HCT116 (cell line): Measurements from ENCODE around the gene CERS6. TPM values are rescaled to one million over a fixed set of nuclear protein-coding genes. Genes with fewer than 3 reads are reported as not detected.

Experiments used
- ATAC-seq: fragments of 200-7000 bp; cut with Tn5 transposase; 2 replicates; pipeline ENCODE4 v1.9.1; 2020; ENCODE audit warnings: mild to moderate bottlenecking, moderate library complexity
- BruUV-seq: library from RNA; stranded (reverse); fragments of 400-500 nt; replicated peaks from 2 replicates; lab custom pipeline; 2021; lab: Mats Ljungman, UMichigan
- CTCF ChIA-PET: fragments of 300-600 bp; sonication (Branson Sonifier 250); formaldehyde crosslinking; loops from one replicate; lab custom pipeline; 2021; ENCODE audit warnings: antibody characterized with exemption; lab: Charles Lee
- POLR2A ChIA-PET: fragments of 300-600, 350-600 bp; sonication (Branson Sonifier 250); formaldehyde crosslinking; loops from one replicate; lab custom pipeline; 2021; ENCODE audit warnings: antibody characterized with exemption; lab: Charles Lee
- RAD21 ChIA-PET, 2 experiments: fragments of 300-600 bp; sonication (Branson Sonifier 250); formaldehyde crosslinking; loops; one replicate each; lab custom pipeline; 2023; ENCODE audit warnings: low total read pairs in 2 of 2; ENCODE audit not compliant: uncharacterized antibody in 2 of 2, unreplicated experiment in 2 of 2, low non-redundant PET in 1 of 2; lab: Charles Lee
- DNase-seq: peaks from one replicate; pipeline ENCODE4 v3.0.0-alpha.2; 2010; ENCODE audit warnings: low read depth, low spot score
- H2AFZ ChIP-seq: fragments of 200-600 bp; shearing (Covaris generic), sonication (generic); 2 replicates; pipeline ENCODE4 v1.6.1; 2017; ENCODE audit warnings: low read depth, mixed run types, mixed read lengths, antibody characterized with exemption, low read length; ENCODE audit not compliant: poor library complexity, severe bottlenecking
- H3K27ac ChIP-seq: 2 replicates; pipeline ENCODE4 v1.5.1; 2012; ENCODE audit warnings: low read depth, low read length
- H3K27me3 ChIP-seq: fragments of 200-600 bp; sonication (generic); 2 replicates; pipeline ENCODE4 v1.6.1; 2016; ENCODE audit warnings: mixed run types, low read length, mixed read lengths; ENCODE audit not compliant: insufficient read depth
- H3K36me3 ChIP-seq, 2 experiments: fragments of 200-500 bp in 1 of 2; fragments of 200-600 bp in 1 of 2; sonication (Bioruptor generic) in 1 of 2; sonication (generic) in 1 of 2; 2 replicates each; pipeline versions ENCODE4 v1.5.1 to v1.6.1; 2014 to 2016; ENCODE audit warnings: low read length in 2 of 2, inconsistent platforms in 1 of 2, mixed read lengths in 1 of 2, mixed run types in 1 of 2; ENCODE audit not compliant: insufficient read depth in 2 of 2, control insufficient read depth in 1 of 2
- H3K4me1 ChIP-seq, 2 experiments: fragments of 200-600 bp in 1 of 2; sonication (generic) in 1 of 2; 2 replicates each; pipeline versions ENCODE4 v1.5.1 to v1.6.1; 2012 to 2017; ENCODE audit warnings: low read length in 2 of 2, inconsistent platforms in 1 of 2, mild to moderate bottlenecking in 1 of 2, mixed read lengths in 1 of 2, mixed run types in 1 of 2, moderate library complexity in 1 of 2; ENCODE audit not compliant: insufficient read depth in 2 of 2, control insufficient read depth in 1 of 2
- H3K4me2 ChIP-seq: fragments of 200-600 bp; sonication (generic); 2 replicates; pipeline ENCODE4 v1.6.1; 2017; ENCODE audit warnings: mixed run types, low read length, mixed read lengths
- H3K4me3 ChIP-seq, 2 experiments: fragments of 200-600 bp in 1 of 2; sonication (generic) in 1 of 2; replicated peaks in 1 of 2; 2 replicates each; pipeline ENCODE4 v1.5.1; 2011 to 2016; ENCODE audit warnings: low read length in 2 of 2, control low read depth in 1 of 2, low read depth in 1 of 2, mild to moderate bottlenecking in 1 of 2, mixed read lengths in 1 of 2, mixed run types in 1 of 2
- H3K79me2 ChIP-seq: fragments of 200-600 bp; sonication (generic); 2 replicates; pipeline ENCODE4 v1.6.1; 2017; ENCODE audit warnings: mild to moderate bottlenecking, mixed run types, low read length, moderate library complexity, mixed read lengths; ENCODE audit not compliant: insufficient read depth
- H3K9ac ChIP-seq: fragments of 200-600 bp; sonication (generic); 2 replicates; pipeline ENCODE4 v1.6.1; 2016; ENCODE audit warnings: low read length, mixed read lengths
- H3K9me2 ChIP-seq: fragments of 200-600 bp; sonication (generic), shearing (Covaris generic); 2 replicates; pipeline ENCODE4 v1.6.1; 2017; ENCODE audit warnings: mixed run types, mild to moderate bottlenecking, moderate library complexity; ENCODE audit not compliant: insufficient read depth
- H3K9me3 ChIP-seq, 2 experiments: fragments of 200-500 bp in 1 of 2; fragments of 200-600 bp in 1 of 2; sonication (Bioruptor generic) in 1 of 2; sonication (generic) in 1 of 2; 2 replicates each; pipeline ENCODE4 v1.6.1; 2014 to 2017; ENCODE audit warnings: low read length in 2 of 2, mixed read lengths in 2 of 2, inconsistent platforms in 1 of 2, low read depth in 1 of 2, mild to moderate bottlenecking in 1 of 2, mixed run types in 1 of 2, moderate library complexity in 1 of 2; ENCODE audit not compliant: control insufficient read depth in 1 of 2, insufficient read depth in 1 of 2
- H4K20me1 ChIP-seq: fragments of 200-600 bp; sonication (generic), shearing (Covaris generic); 2 replicates; pipeline ENCODE4 v1.6.1; 2017; ENCODE audit warnings: mixed run types, mild to moderate bottlenecking, moderate library complexity; ENCODE audit not compliant: insufficient read depth
- EZH2 ChIP-seq: fragments of 200-600 bp; sonication (generic); IDR thresholded peaks from 2 replicates; pipeline ENCODE4 v1.6.1; 2017; ENCODE audit warnings: antibody characterized with exemption, mixed run types
- EZH2phosphoT487 ChIP-seq: fragments of 200-600 bp; IDR thresholded peaks from 2 replicates; pipeline ENCODE4 v1.6.1; 2018; ENCODE audit warnings: antibody characterized with exemption, borderline replicate concordance
- FOSL1 ChIP-seq: IDR thresholded peaks from 2 replicates; pipeline ENCODE4 v1.6.1; 2012; ENCODE audit warnings: low read depth
- JUND ChIP-seq: IDR thresholded peaks from 2 replicates; pipeline ENCODE4 v1.6.1; 2012
- POLR2A ChIP-seq: IDR thresholded peaks from 2 replicates; pipeline ENCODE4 v1.7.0; 2011; ENCODE audit warnings: borderline replicate concordance; ENCODE audit not compliant: insufficient read depth, insufficient read length; ENCODE audit errors: extremely low read depth
- POLR2AphosphoS5 ChIP-seq: IDR thresholded peaks from 2 replicates; pipeline ENCODE4 v1.6.1; 2011; ENCODE audit warnings: mild to moderate bottlenecking, low read depth, low read length, moderate library complexity
- RAD21 ChIP-seq: IDR thresholded peaks from 2 replicates; pipeline ENCODE4 v1.6.1; 2012; ENCODE audit warnings: low read depth, mild to moderate bottlenecking
- REST ChIP-seq: IDR thresholded peaks from 2 replicates; pipeline ENCODE4 v1.6.1; 2012; ENCODE audit warnings: low read depth
- SRF ChIP-seq: IDR thresholded peaks from 2 replicates; pipeline ENCODE4 v1.6.1; 2012; ENCODE audit warnings: low read depth
- YY1 ChIP-seq: IDR thresholded peaks from 2 replicates; pipeline ENCODE4 v1.6.1; 2011; ENCODE audit warnings: low read length, low read depth, moderate library complexity, mild to moderate bottlenecking; ENCODE audit not compliant: insufficient replicate concordance; ENCODE audit errors: extremely low read depth
- ZBTB33 ChIP-seq: IDR thresholded peaks from 2 replicates; pipeline ENCODE4 v1.6.1; 2011; ENCODE audit warnings: mild to moderate bottlenecking, low read length, moderate library complexity; ENCODE audit not compliant: insufficient replicate concordance; ENCODE audit errors: extremely low read depth
- ZNF274 ChIP-seq: fragments of 200-500 bp; sonication (Bioruptor generic); IDR thresholded peaks from 2 replicates; pipeline ENCODE4 v1.6.1; 2014; ENCODE audit warnings: mild to moderate bottlenecking, low read depth, low read length, inconsistent platforms
- intact Hi-C: fragments of 100-400 bp; cut with micrococcal nuclease; formaldehyde crosslinking; loops from 2 replicates; pipeline ENCODE4 v1.10.0; 2022
- total RNA-seq: library from RNA; stranded (reverse); gene quantifications from one replicate; pipeline ENCODE4 v1.2.1, GENCODE V29; 2021; ENCODE audit not compliant: unreplicated experiment
- TF ChIP-seq, protein P1 (sequence below): IDR thresholded peaks from 2 replicates; pipeline ENCODE4 v1.6.1; 2012

The CERS6 gene
- total RNA-seq, 1 experiment from 2014 or later, result 37.0 TPM

GRCh38 chr2:168468354-168468753 is 12.3 kb downstream of the CERS6 start:
- no peaks in the 10 kb centered on the region for H3K9me3 ChIP-seq
- no peaks in the 10 kb centered on the region; a peak in 1 of 4 replicates for H3K4me1 ChIP-seq
- H3K27ac ChIP-seq, result no peak overlapping the region
- no peak overlapping the region for H2AFZ ChIP-seq
- intact Hi-C loops, result no loop called here
- ATAC-seq (no peak), DNase-seq (no peak)
- RAD21 ChIA-PET, result no interaction called here
- BruUV-seq, result no TSS peak
- H3K27me3 ChIP-seq, result no peaks in the 10 kb centered on the region
- H3K9me2 ChIP-seq, result no peaks in the 10 kb centered on the region
- CTCF ChIA-PET, result no interaction called here
- POLR2A ChIA-PET, result interaction anchor here (1.2 kb wide), 1 partner anchor 8 kb away, joined by 3 read pairs; no protein-coding TSS in a partner anchor
- H3K4me2 ChIP-seq, result no peak overlapping the region
- no peaks in the 10 kb centered on the region for H3K36me3 ChIP-seq
- no peak overlapping the region for H3K9ac ChIP-seq
- H4K20me1 ChIP-seq, result peaks cover 16% of the 10 kb centered on the region; the same call in 1 of the 2 replicates
- TF ChIP-seq ZBTB33 (no peak), YY1 (no peak), POLR2A (no peak), FOSL1 (no peak), POLR2AphosphoS5 (no peak), RAD21 (no peak)
- H3K4me3 ChIP-seq, result no peak overlapping the region
- H3K79me2 ChIP-seq, result peaks cover 98% of the 10 kb centered on the region

DNA sequence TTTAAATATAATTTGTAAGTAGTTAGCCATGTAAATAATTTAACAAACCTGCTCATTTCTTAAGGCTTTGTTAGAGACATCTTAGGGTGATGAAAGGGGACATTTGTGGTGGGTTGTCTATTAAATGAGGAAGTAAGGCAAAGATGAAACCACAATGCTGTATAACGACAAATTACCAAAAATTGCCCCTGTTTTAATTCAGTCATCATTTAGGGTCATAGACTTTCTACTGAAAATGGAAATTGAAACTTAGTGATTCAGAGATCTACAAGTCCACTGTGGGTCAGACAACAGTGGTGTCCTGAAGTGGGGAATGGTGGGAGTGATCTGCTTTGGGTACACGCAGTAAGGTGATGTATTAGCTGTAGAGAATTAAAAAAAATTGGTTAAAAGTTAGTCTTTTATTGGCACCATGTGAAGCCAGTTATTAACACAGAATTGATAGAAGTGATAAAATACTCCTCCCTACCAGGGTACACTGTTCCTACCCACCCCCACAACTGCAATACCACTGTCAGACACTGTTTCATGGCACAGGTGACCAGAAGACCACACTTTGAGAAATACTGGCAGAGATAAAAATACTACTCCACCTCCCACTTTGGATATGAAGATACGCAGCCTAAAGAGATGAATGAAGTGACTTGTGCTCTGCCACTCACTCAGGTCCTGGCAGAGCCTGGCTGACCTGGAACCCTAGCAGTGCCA is 13.4 kb downstream of the CERS6 start:
- TF ChIP-seq POLR2A (no peak), RAD21 (no peak), FOSL1 (no peak), EZH2 (no peak), JUND (no peak), EZH2phosphoT487 (no peak), REST (no peak), ZNF274 (no peak), SRF (no peak)
- TF ChIP-seq, protein P1, sequence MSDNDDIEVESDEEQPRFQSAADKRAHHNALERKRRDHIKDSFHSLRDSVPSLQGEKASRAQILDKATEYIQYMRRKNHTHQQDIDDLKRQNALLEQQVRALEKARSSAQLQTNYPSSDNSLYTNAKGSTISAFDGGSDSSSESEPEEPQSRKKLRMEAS, result no peak
- ATAC-seq, result no peak
- no peaks in the 10 kb centered on the region for H3K9me3 ChIP-seq
- H3K27me3 ChIP-seq, result no peaks in the 10 kb centered on the region
- no peak overlapping the region for H3K4me2 ChIP-seq
- RAD21 ChIA-PET, result no interaction called here
- no peak overlapping the region for H2AFZ ChIP-seq
- no peaks in the 10 kb centered on the region; a peak in 1 of 4 replicates for H3K4me1 ChIP-seq
- no peaks in the 10 kb centered on the region for H3K9me2 ChIP-seq
- H3K36me3 ChIP-seq, result no peaks in the 10 kb centered on the region
- CTCF ChIA-PET, result no interaction called here
- H4K20me1 ChIP-seq, result peaks cover 16% of the 10 kb centered on the region; the same call in 1 of the 2 replicates
- H3K4me3 ChIP-seq, result no peak overlapping the region
- no peak overlapping the region for H3K27ac ChIP-seq
- POLR2A ChIA-PET, result interaction anchor here (1.2 kb wide), 1 partner anchor 9 kb away, joined by 3 read pairs; no protein-coding TSS in a partner anchor
- BruUV-seq, result no TSS peak
- H3K79me2 ChIP-seq, result peaks cover 97% of the 10 kb centered on the region
- DNase-seq, result no peak
- intact Hi-C loops, result no loop called here
- H3K9ac ChIP-seq, result no peak overlapping the region
